Ramos (cell line): ENCODE measurements around the gene METTL1.
"Not testable (repeated sequence)": the region's sequence is repeated elsewhere in the genome, so short reads cannot be mapped to it uniquely, and the experiment has no call there.

Experiments
- in situ Hi-C: fragments of 300-500 bp; cut with MboI; formaldehyde crosslinking; loops from one replicate; pipeline ENCODE4 v1.14.3; 2022; ENCODE audit warnings: low sequenced_read_pairs; ENCODE audit not compliant: unreplicated experiment

Gene METTL1

GRCh38 chr12:57771873-57772428 lies at the start of gene METTL1:
TSS of gene METTL1 (minus strand) at chr12:57772105. CDS start at chr12:57772083, 22 bp downstream.
- in situ Hi-C loops = loop anchor here (25.0 kb wide), 1 partner anchor 535 kb away; the partner anchor contains the start of gene SHMT2

GRCh38 chr12:57821015-57821414 lies 49.1 kb upstream of the METTL1 start:
- in situ Hi-C loops = not testable (repeated sequence)

- in situ Hi-C loops = not testable (repeated sequence)
Measured at GRCh38 chr12:57820119-57820518, 48.2 kb upstream of the METTL1 start.

DNA sequence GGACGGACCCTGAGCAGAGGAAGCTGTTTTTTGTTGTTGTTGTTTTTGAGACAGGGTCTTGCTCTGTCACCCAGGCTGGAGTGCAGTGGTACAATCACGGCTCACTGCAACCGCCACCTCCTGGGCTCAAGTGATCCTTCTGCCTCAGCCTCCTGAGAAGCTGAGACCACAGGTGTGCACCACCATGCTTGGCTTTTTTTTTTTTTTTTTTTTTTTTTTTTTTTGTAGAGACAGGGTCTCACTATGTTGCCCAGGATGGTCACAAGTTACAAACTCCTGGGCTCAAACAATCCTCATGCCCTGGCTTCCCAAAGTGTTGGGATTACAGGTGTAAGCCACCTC lies 46.1 kb upstream of the METTL1 start:
- in situ Hi-C loops = not testable (repeated sequence)

GRCh38 chr12:57817261-57817989 lies 45.5 kb upstream of the METTL1 start:
- in situ Hi-C loops = no loop called here

DNA sequence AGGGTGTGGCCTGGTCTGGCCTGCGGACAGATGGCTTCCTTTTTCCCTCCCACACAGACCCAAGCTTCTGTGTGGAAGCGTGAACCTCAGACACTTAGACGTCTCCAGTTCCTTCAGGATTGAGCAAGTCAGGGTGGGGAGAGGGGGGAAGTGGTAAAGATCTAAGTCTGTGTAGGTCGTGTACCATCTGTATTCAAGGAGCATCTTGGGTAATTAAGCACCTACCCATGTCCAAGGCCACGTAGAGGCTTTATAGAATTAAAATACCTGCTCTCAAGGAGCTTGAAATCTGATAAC lies 44.9 kb upstream of the METTL1 start:
- in situ Hi-C loops = no loop called here

- in situ Hi-C loops = no loop called here
Measured at GRCh38 chr12:57816001-57816854, 44.3 kb upstream of the METTL1 start.

DNA sequence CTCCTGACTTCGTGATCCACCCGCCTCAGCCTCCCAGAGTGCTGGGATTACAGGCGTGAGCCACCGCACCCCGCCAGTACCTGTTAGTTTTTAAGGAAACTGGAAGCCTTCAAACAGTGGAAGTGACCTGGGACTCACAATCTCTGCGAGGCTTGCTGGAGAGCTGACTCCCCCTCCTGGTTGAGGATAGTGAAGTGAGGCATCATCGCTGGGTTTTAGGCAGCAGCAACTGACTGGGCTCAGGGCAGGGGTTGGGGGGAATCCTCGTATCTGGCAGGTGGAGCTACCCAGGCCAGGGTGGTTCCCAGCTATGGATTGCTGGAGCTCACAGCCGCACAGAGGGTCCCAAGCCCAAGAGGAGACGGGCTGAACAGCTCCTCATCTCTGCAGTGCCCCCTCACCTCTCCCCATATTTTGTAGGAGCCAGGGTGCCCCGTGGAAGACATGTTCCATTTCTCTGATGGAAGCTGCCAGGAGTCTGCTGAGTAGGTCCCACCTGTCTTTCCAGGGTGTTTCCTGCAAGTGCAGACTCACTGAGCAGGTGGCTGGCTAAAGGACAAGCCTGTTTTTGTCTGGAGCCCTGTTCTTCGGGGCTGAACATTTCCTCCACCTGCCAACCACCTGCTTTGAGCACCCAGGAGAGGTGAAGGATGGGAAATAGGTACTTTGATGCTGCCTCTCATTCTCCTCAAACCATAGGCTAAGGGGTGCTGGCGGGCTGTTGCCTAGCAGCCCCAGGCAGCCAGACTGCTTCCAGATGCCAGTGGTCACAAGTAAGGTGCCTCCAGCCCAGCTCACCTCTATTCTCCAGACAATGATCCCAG lies 43.5 kb upstream of the METTL1 start:
- in situ Hi-C loops = no loop called here

DNA sequence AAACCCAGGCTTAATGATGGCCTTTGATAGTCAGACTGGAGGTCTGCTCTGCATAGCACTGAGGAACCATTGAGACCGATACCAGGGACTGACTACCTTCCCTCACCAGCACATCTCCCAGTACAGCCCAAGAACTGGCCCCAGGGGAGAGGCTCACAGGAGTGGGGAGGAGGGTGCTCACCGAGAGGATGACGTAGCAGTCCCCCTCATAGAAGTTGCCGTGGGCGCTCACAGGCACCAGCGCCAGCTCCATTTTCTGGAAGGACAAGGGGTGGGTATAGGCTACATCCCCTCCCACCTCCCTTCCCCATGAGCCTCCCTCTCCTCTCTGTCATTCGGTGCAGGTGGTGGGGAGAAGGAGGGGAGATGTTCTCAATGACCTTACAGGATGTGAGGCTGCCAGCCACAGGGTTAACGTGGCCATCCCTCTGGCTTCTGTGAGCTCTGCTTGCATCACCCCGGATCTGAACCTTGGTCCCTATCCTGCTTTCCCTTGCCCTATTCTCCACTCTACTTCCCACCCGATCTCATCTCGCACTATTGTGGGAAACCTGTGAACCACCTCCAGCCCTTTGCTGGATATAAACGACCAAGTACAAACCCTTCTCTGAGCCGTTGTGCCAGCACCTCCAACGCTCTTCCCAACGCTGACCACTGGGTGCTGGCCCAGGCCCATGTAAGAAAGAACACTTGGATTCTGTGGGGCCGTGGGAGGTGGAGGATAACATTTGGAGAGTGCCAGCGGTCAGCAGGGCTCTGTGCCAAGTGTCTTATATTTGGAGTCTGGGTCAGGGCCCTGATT lies 42.3 kb upstream of the METTL1 start:
- in situ Hi-C loops = no loop called here

GRCh38 chr12:57813111-57813970 lies 41.4 kb upstream of the METTL1 start:
- in situ Hi-C loops = no loop called here

DNA sequence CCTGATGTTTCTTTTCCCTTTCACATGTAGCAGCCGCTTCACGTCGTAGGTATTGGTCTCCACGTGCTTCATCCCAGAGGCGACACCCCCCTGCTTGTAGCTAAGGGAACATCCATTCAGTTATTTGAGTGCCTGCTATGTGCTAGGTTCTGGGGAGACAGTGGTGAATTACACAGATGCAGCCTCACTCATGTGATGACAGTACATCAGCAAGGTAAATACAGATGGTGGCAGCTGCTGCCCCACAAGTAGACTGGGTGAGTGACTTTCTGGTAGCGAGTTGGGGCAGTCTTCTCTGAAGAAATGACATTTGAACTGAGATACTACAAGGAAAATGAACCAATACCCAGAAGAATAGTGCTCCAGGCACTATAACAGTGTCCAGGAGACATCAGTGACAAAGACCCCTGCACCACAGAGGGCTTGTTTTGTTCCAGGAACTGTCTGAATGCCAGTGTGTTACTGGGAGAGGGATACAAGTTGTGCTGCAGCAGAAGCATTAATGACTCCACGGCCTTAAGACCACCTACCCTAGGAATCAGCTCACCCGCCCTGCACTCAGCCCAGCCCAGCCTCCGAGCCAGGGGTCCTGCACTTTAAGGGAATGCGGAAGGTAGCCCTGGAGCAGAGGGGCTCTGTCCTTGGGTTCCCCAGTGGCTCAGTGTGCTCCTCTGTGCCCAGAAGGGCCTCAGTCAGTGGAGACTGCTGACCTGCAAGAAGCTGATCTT lies 39.3 kb upstream of the METTL1 start:
- in situ Hi-C loops = no loop called here

GRCh38 chr12:57810450-57810849 lies 38.5 kb upstream of the METTL1 start:
- in situ Hi-C loops = no loop called here

GRCh38 chr12:57809425-57809824 lies 37.5 kb upstream of the METTL1 start:
- in situ Hi-C loops = no loop called here

DNA sequence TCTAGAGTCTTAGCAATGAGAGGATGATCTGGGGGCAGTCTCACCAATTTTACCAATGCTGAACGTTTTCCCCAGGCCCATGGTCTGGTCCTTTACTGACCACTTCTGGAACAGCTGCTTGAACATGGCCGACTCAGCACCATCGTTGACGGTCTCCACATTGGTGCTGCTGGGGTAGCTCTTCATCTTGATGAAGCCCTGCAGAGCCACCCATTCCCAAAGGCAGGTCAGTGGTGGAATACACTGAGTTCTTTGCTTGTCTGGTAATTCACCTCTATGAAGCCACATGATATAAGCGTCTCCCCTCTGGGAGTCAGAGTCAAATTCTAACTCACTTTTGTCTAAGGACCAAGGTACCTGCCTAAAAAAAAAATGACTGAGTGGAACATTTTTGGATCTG lies 36.4 kb upstream of the METTL1 start:
- in situ Hi-C loops = no loop called here

DNA sequence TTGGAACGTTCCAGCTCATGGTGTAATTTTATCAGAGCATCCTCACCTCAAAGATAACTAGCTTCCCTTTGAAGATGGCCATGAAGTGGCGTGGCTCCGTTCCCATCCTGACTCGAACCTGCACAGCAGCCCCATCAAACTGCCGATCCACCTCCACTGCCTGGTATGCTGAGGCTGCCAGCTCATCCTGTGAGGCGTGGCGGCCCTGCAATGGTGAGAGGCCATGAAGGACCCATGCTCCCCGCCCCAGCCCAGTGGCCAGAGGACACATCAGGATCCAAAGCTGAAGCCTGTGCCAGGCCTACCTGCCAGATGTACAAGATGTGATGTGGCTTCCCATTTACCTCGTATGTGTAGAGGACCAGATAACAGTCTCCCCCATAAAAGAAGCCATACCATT lies 35.4 kb upstream of the METTL1 start:
- in situ Hi-C loops = no loop called here

DNA sequence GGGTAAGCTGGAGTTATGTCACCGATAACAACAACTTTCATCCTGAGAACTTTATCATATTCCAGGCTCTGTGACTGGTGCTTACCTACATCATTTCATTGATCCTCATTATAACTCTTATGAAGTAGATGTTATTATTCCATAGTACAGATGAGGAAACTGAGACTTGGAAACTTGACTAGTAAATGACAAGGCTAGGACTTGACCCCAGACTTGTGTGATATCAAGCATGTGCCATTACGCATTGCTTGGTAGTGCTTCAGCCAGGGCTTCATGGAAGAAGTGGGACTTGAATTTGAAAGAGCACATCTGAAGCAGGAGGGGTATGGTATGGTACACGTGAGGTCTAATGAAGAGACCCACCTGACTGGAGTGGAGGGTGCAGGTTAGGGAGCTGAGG lies 34.8 kb upstream of the METTL1 start:
- in situ Hi-C loops = no loop called here

GRCh38 chr12:57803319-57803893 lies 31.5 kb upstream of the METTL1 start:
- in situ Hi-C loops = no loop called here

- in situ Hi-C loops = no loop called here
Measured at GRCh38 chr12:57802607-57803006, 30.7 kb upstream of the METTL1 start.
